HCT116 (cell line): ENCODE data around the gene TPM3. TPM values are rescaled to one million over a fixed set of nuclear protein-coding genes. Genes with fewer than 3 reads are reported as not detected.

ENCODE experiments used
- ATAC-seq: fragments of 200-7000 bp; cut with Tn5 transposase; 2 replicates; pipeline ENCODE4 v1.9.1; 2020; ENCODE audit warnings: mild to moderate bottlenecking, moderate library complexity
- BruUV-seq: library from RNA; stranded (reverse); fragments of 400-500 nt; replicated peaks from 2 replicates; lab custom pipeline; 2021; lab: Mats Ljungman, UMichigan
- CTCF ChIA-PET: fragments of 300-600 bp; sonication (Branson Sonifier 250); formaldehyde crosslinking; loops from one replicate; lab custom pipeline; 2021; ENCODE audit warnings: antibody characterized with exemption; lab: Charles Lee
- POLR2A ChIA-PET: fragments of 300-600, 350-600 bp; sonication (Branson Sonifier 250); formaldehyde crosslinking; loops from one replicate; lab custom pipeline; 2021; ENCODE audit warnings: antibody characterized with exemption; lab: Charles Lee
- RAD21 ChIA-PET, 2 experiments: fragments of 300-600 bp; sonication (Branson Sonifier 250); formaldehyde crosslinking; loops; one replicate each; lab custom pipeline; 2023; ENCODE audit warnings: low total read pairs in 2 of 2; ENCODE audit not compliant: uncharacterized antibody in 2 of 2, unreplicated experiment in 2 of 2, low non-redundant PET in 1 of 2; lab: Charles Lee
- DNase-seq: peaks from one replicate; pipeline ENCODE4 v3.0.0-alpha.2; 2010; ENCODE audit warnings: low read depth, low spot score
- H2AFZ ChIP-seq: fragments of 200-600 bp; shearing (Covaris generic), sonication (generic); 2 replicates; pipeline ENCODE4 v1.6.1; 2017; ENCODE audit warnings: low read depth, mixed run types, mixed read lengths, antibody characterized with exemption, low read length; ENCODE audit not compliant: poor library complexity, severe bottlenecking
- H3K27ac ChIP-seq: 2 replicates; pipeline ENCODE4 v1.5.1; 2012; ENCODE audit warnings: low read depth, low read length
- H3K27me3 ChIP-seq: fragments of 200-600 bp; sonication (generic); 2 replicates; pipeline ENCODE4 v1.6.1; 2016; ENCODE audit warnings: mixed run types, low read length, mixed read lengths; ENCODE audit not compliant: insufficient read depth
- H3K36me3 ChIP-seq, 2 experiments: fragments of 200-500 bp in 1 of 2; fragments of 200-600 bp in 1 of 2; sonication (Bioruptor generic) in 1 of 2; sonication (generic) in 1 of 2; 2 replicates each; pipeline versions ENCODE4 v1.5.1 to v1.6.1; 2014 to 2016; ENCODE audit warnings: low read length in 2 of 2, inconsistent platforms in 1 of 2, mixed read lengths in 1 of 2, mixed run types in 1 of 2; ENCODE audit not compliant: insufficient read depth in 2 of 2, control insufficient read depth in 1 of 2
- H3K4me1 ChIP-seq, 2 experiments: fragments of 200-600 bp in 1 of 2; sonication (generic) in 1 of 2; 2 replicates each; pipeline versions ENCODE4 v1.5.1 to v1.6.1; 2012 to 2017; ENCODE audit warnings: low read length in 2 of 2, inconsistent platforms in 1 of 2, mild to moderate bottlenecking in 1 of 2, mixed read lengths in 1 of 2, mixed run types in 1 of 2, moderate library complexity in 1 of 2; ENCODE audit not compliant: insufficient read depth in 2 of 2, control insufficient read depth in 1 of 2
- H3K4me2 ChIP-seq: fragments of 200-600 bp; sonication (generic); 2 replicates; pipeline ENCODE4 v1.6.1; 2017; ENCODE audit warnings: mixed run types, low read length, mixed read lengths
- H3K4me3 ChIP-seq, 2 experiments: fragments of 200-600 bp in 1 of 2; sonication (generic) in 1 of 2; replicated peaks in 1 of 2; 2 replicates each; pipeline ENCODE4 v1.5.1; 2011 to 2016; ENCODE audit warnings: low read length in 2 of 2, control low read depth in 1 of 2, low read depth in 1 of 2, mild to moderate bottlenecking in 1 of 2, mixed read lengths in 1 of 2, mixed run types in 1 of 2
- H3K79me2 ChIP-seq: fragments of 200-600 bp; sonication (generic); 2 replicates; pipeline ENCODE4 v1.6.1; 2017; ENCODE audit warnings: mild to moderate bottlenecking, mixed run types, low read length, moderate library complexity, mixed read lengths; ENCODE audit not compliant: insufficient read depth
- H3K9ac ChIP-seq: fragments of 200-600 bp; sonication (generic); 2 replicates; pipeline ENCODE4 v1.6.1; 2016; ENCODE audit warnings: low read length, mixed read lengths
- H3K9me2 ChIP-seq: fragments of 200-600 bp; sonication (generic), shearing (Covaris generic); 2 replicates; pipeline ENCODE4 v1.6.1; 2017; ENCODE audit warnings: mixed run types, mild to moderate bottlenecking, moderate library complexity; ENCODE audit not compliant: insufficient read depth
- H3K9me3 ChIP-seq, 2 experiments: fragments of 200-500 bp in 1 of 2; fragments of 200-600 bp in 1 of 2; sonication (Bioruptor generic) in 1 of 2; sonication (generic) in 1 of 2; 2 replicates each; pipeline ENCODE4 v1.6.1; 2014 to 2017; ENCODE audit warnings: low read length in 2 of 2, mixed read lengths in 2 of 2, inconsistent platforms in 1 of 2, low read depth in 1 of 2, mild to moderate bottlenecking in 1 of 2, mixed run types in 1 of 2, moderate library complexity in 1 of 2; ENCODE audit not compliant: control insufficient read depth in 1 of 2, insufficient read depth in 1 of 2
- H4K20me1 ChIP-seq: fragments of 200-600 bp; sonication (generic), shearing (Covaris generic); 2 replicates; pipeline ENCODE4 v1.6.1; 2017; ENCODE audit warnings: mixed run types, mild to moderate bottlenecking, moderate library complexity; ENCODE audit not compliant: insufficient read depth
- EGR1 ChIP-seq: IDR thresholded peaks from 2 replicates; pipeline ENCODE4 v1.6.1; 2012; ENCODE audit warnings: low read depth
- EZH2 ChIP-seq: fragments of 200-600 bp; sonication (generic); IDR thresholded peaks from 2 replicates; pipeline ENCODE4 v1.6.1; 2017; ENCODE audit warnings: antibody characterized with exemption, mixed run types
- EZH2phosphoT487 ChIP-seq: fragments of 200-600 bp; IDR thresholded peaks from 2 replicates; pipeline ENCODE4 v1.6.1; 2018; ENCODE audit warnings: antibody characterized with exemption, borderline replicate concordance
- MAX ChIP-seq: IDR thresholded peaks from 2 replicates; pipeline ENCODE4 v1.6.1; 2012
- POLR2A ChIP-seq: IDR thresholded peaks from 2 replicates; pipeline ENCODE4 v1.7.0; 2011; ENCODE audit warnings: borderline replicate concordance; ENCODE audit not compliant: insufficient read depth, insufficient read length; ENCODE audit errors: extremely low read depth
- RAD21 ChIP-seq: IDR thresholded peaks from 2 replicates; pipeline ENCODE4 v1.6.1; 2012; ENCODE audit warnings: low read depth, mild to moderate bottlenecking
- SIN3A ChIP-seq: IDR thresholded peaks from 2 replicates; pipeline ENCODE4 v1.6.1; 2012; ENCODE audit warnings: low read depth
- TCF7L2 ChIP-seq: IDR thresholded peaks from 2 replicates; pipeline ENCODE4 v1.7.0; 2011; ENCODE audit warnings: borderline replicate concordance, inconsistent platforms; ENCODE audit not compliant: insufficient read depth, insufficient read length; ENCODE audit errors: extremely low read depth
- YY1 ChIP-seq: IDR thresholded peaks from 2 replicates; pipeline ENCODE4 v1.6.1; 2011; ENCODE audit warnings: low read length, low read depth, moderate library complexity, mild to moderate bottlenecking; ENCODE audit not compliant: insufficient replicate concordance; ENCODE audit errors: extremely low read depth
- ZFX ChIP-seq: fragments of 450-650 bp; IDR thresholded peaks from 2 replicates; pipeline ENCODE4 v1.6.1; 2017
- ZNF274 ChIP-seq: fragments of 200-500 bp; sonication (Bioruptor generic); IDR thresholded peaks from 2 replicates; pipeline ENCODE4 v1.6.1; 2014; ENCODE audit warnings: mild to moderate bottlenecking, low read depth, low read length, inconsistent platforms
- intact Hi-C: fragments of 100-400 bp; cut with micrococcal nuclease; formaldehyde crosslinking; loops from 2 replicates; pipeline ENCODE4 v1.10.0; 2022
- total RNA-seq: library from RNA; stranded (reverse); gene quantifications from one replicate; pipeline ENCODE4 v1.2.1, GENCODE V29; 2021; ENCODE audit not compliant: unreplicated experiment

The TPM3 gene
- total RNA-seq, 1 experiment from 2014 or later = 457 TPM

GRCh38 chr1:154182344-154183045 lies 9.4 kb downstream of the TPM3 start (continued):
- no peak for TF ChIP-seq EZH2
- TF ChIP-seq TCF7L2 = no peak
- TF ChIP-seq ZNF274 = no peak
- TF ChIP-seq EGR1 = no peak
- TF ChIP-seq EZH2phosphoT487 = no peak
- TF ChIP-seq SIN3A = no peak; the same call in 1 of the 2 replicates

DNA sequence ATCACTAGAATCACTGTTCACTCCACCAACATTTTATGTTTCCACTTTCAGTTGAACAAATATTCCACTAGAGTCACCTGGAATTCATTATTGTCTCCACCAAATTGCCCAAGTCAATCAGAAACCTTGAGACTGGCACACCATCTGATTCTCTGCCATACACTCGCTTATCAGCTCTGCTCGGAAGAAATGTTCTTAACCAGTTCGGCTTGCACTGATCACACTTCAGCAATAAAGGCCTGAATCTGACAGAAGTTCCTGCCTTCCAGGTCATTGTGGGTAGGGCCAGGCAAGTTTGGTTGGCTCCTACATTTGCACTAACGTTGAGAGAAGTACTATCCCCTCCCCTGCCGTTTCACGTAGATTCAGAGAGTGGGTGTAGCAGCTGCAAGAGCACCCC lies 10.0 kb downstream of the TPM3 start:
- H3K27me3 ChIP-seq = no peaks in the 10 kb centered on the region
- peak overlapping the region; percentile 78 for H3K27ac ChIP-seq
- H3K9me3 ChIP-seq = no peaks in the 10 kb centered on the region
- H3K4me1 ChIP-seq = peaks cover 19 to 44% of the 10 kb centered on the region in 2 experiments
- H3K4me3 ChIP-seq = peak overlapping the region; percentile 90 to 98
- H2AFZ ChIP-seq = no peak overlapping the region
- TF ChIP-seq RAD21 (no peak), ZFX (no peak), ZNF274 (no peak), MAX (no peak), EGR1 (no peak), POLR2A (no peak), YY1 (no peak), EZH2phosphoT487 (no peak), EZH2 (no peak)
- TF ChIP-seq, all 23 proteins: peak for 0
- Histone ChIP-seq H3K4me2 (peak overlapping the region; percentile 96), H3K36me3 (peaks cover 14 to 24% of the 10 kb centered on the region in 2 experiments), H3K79me2 (peaks cover 60% of the 10 kb centered on the region), H3K9me2 (no peaks in the 10 kb centered on the region), H4K20me1 (peaks cover 41% of the 10 kb centered on the region; the same call in 1 of the 2 replicates), H3K9ac (peak overlapping the region; percentile 85)
- POLR2A ChIA-PET = interaction anchor here (1.6 kb wide), 1 partner anchor 38 kb away, joined by 9 read pairs; the partner anchor contains the start of gene UBAP2L
- ATAC-seq (no peak), DNase-seq (no peak)
- RAD21 ChIA-PET = no interaction called here
- CTCF ChIA-PET = no interaction called here
- TSS peak; percentile 43 for BruUV-seq
- intact Hi-C loops = loop anchor here (10.0 kb wide), 2 partner anchors 293 to 363 kb away; no protein-coding TSS in a partner anchor
